K562 (cell line): ENCODE data around the gene SPOUT1. TPM values are rescaled to one million over a fixed set of nuclear protein-coding genes. Genes with fewer than 3 reads are reported as not detected.

Experiments used
- BCLAF1 ChIP-seq, 2 experiments: fragments of 450-650 bp in 1 of 2; IDR thresholded peaks; 2 replicates each; pipeline ENCODE4 v1.6.1; 2011 to 2017; ENCODE audit warnings: low read depth in 2 of 2, antibody characterized with exemption in 1 of 2, borderline replicate concordance in 1 of 2, low read length in 1 of 2, mild to moderate bottlenecking in 1 of 2, mixed read lengths in 1 of 2; ENCODE audit not compliant: control insufficient read depth in 1 of 2
- BMI1 ChIP-seq: fragments of 150-350 bp; IDR thresholded peaks from 2 replicates; pipeline ENCODE4 v1.6.1; 2014; ENCODE audit warnings: low read length
- CREB1 ChIP-seq, 2 experiments: sonication (generic) in 1 of 2; formaldehyde crosslinking in 1 of 2; IDR thresholded peaks; 2 replicates each; pipeline versions ENCODE4 v1.6.1 to v1.8.0; 2012 to 2022; ENCODE audit warnings: inconsistent platforms in 1 of 2, mild to moderate bottlenecking in 1 of 2, missing genetic modification reagents in 1 of 2, moderate library complexity in 1 of 2
- DACH1 ChIP-seq: fragments of 450-650 bp; IDR thresholded peaks from 2 replicates; pipeline ENCODE4 v1.6.1; 2018; ENCODE audit not compliant: partially characterized antibody
- ELK3 ChIP-seq: fragments of 450-650 bp; formaldehyde crosslinking; IDR thresholded peaks from 2 replicates; pipeline ENCODE4 v1.4.0; 2020; ENCODE audit warnings: mild to moderate bottlenecking
- NR1H2 ChIP-seq: sonication (generic); formaldehyde crosslinking; IDR thresholded peaks from 2 replicates; pipeline ENCODE4 v1.4.0; 2020; ENCODE audit warnings: mild to moderate bottlenecking, missing genetic modification reagents
- PHF21A ChIP-seq: fragments of 450-650 bp; IDR thresholded peaks from 2 replicates; pipeline ENCODE4 v1.6.1; 2017; ENCODE audit warnings: low read depth, borderline replicate concordance
- RERE ChIP-seq: sonication (generic); formaldehyde crosslinking; IDR thresholded peaks from 2 replicates; pipeline ENCODE4 v1.8.0; 2023; ENCODE audit warnings: missing genetic modification reagents, mild to moderate bottlenecking, borderline replicate concordance
- RFX1 ChIP-seq: fragments of 450-650 bp; IDR thresholded peaks from 2 replicates; pipeline ENCODE4 v1.6.1; 2016; ENCODE audit warnings: mild to moderate bottlenecking, moderate library complexity
- SLC30A9 ChIP-seq: fragments of 250-450 bp; sonication (Bioruptor Pico); IDR thresholded peaks from 2 replicates; pipeline ENCODE4 v1.8.0; 2022; ENCODE audit warnings: mild to moderate bottlenecking, moderate library complexity
- ZFP30 ChIP-seq: fragments of 250-450 bp; sonication (Bioruptor Pico); IDR thresholded peaks from 2 replicates; pipeline ENCODE4 v1.8.0; 2022; ENCODE audit warnings: moderate library complexity, mild to moderate bottlenecking, inconsistent platforms, borderline replicate concordance
- ZNF3 ChIP-seq: fragments of 250-450 bp; sonication (Bioruptor Pico); IDR thresholded peaks from 2 replicates; pipeline ENCODE4 v1.5.0; 2021; ENCODE audit warnings: mild to moderate bottlenecking, moderate library complexity
- ZNF395 ChIP-seq: fragments of 200-800 bp; sonication (Bioruptor generic); IDR thresholded peaks from 2 replicates; pipeline ENCODE4 v1.6.1; 2017; ENCODE audit warnings: missing genetic modification characterization, missing compliant biosample characterization
- ZNF79 ChIP-seq: fragments of 250-450 bp; sonication (Bioruptor Pico); IDR thresholded peaks from 2 replicates; pipeline ENCODE4 v1.4.0; 2020; ENCODE audit warnings: low read depth, mild to moderate bottlenecking, moderate library complexity
- ZZZ3 ChIP-seq: fragments of 450-650 bp; IDR thresholded peaks from 2 replicates; pipeline ENCODE4 v1.6.1; 2016; ENCODE audit warnings: antibody characterized with exemption, mild to moderate bottlenecking, moderate library complexity
- polyA plus RNA-seq, 8 experiments: library from polyadenylated mRNA; depleted of rRNA in 4 of 8; stranded (reverse) in 5 of 8; unstranded in 3 of 8; fragments of >200 nt; fragmentation: Nextera tagmentation in 2 of 8; fragmentation: Illumina TruSeq in 1 of 8; extraction: Ambion mirVana in 2 of 8; extraction: Trizol in 1 of 8; gene quantifications; 2 replicates each; pipeline versions ENCODE4 v1.2.1 to v1.2.3, GENCODE V29; 2011 to 2014; ENCODE audit warnings: inconsistent platforms in 1 of 8, missing spikeins in 1 of 8
- total RNA-seq, 7 experiments: library from RNA; depleted of rRNA in 6 of 7; stranded (reverse); fragments of >200 nt in 6 of 7; fragmentation: Illumina TruSeq in 2 of 7; extraction: Trizol in 2 of 7; gene quantifications; 2 replicates each; pipeline versions ENCODE4 v1.2.1 to v1.2.3, GENCODE V29; 2011 to 2021; ENCODE audit warnings: low replicate concordance in 1 of 7

The SPOUT1 gene
- total and polyA plus RNA-seq, 9 of the 15 experiments (the other 6 are each of a cell fraction or from before 2014, with no cell fraction given), result 10.6 to 121 (median 37.4) TPM

GRCh38 chr9:128786681-128787601, 42.7 kb downstream of the SPOUT1 start, which contains the start of gene TBC1D13 (continued):
- TF ChIP-seq BCLAF1 (IDR thresholded peaks at IDR 0.05; ENCODE audit: borderline replicate concordance in 1 of 2, control insufficient read depth in 1 of 2, low read depth in 2 of 2, low read length in 1 of 2) (peak in 1 of 2 experiments; percentile 85; a peak in 1 of 4 replicates), RERE (CRISPR knock-in tag) (no peak), PHF21A (peak; percentile 36; the same call in 1 of the 2 replicates), ZZZ3 (no peak), CREB1 (IDR thresholded peaks at IDR 0.05) (peak; percentile 45; the same call in 1 of the 2 replicates), CREB1 (CRISPR knock-in tag; IDR thresholded peaks at IDR 0.05) (peak; percentile 81), SLC30A9 (CRISPR knock-in tag) (no peak), DACH1 (peak; percentile 63), ZNF395 (peak; percentile 64; the same call in 1 of the 2 replicates), NR1H2 (CRISPR knock-in tag) (peak; percentile 96), ELK3 (no peak), BMI1 (no peak), ZNF3 (CRISPR knock-in tag) (no peak), RFX1 (no peak), ZNF79 (no peak), ZFP30 (CRISPR knock-in tag) (no peak)
